Lower leg skin (tissue), 4 donors: ENCODE data around the gene MYO1B. TPM values are rescaled to one million over a fixed set of nuclear protein-coding genes. Genes with fewer than 3 reads are reported as not detected.
A peak's percentile ranks its signal among the peaks of the same experiment; 100 is the strongest.

ENCODE experiments used
- DNase-seq, 2 donors: peaks; one replicate each; pipeline ENCODE4 v3.0.0-alpha.2; 2019; ENCODE audit warnings: low spot score in 2 of 2
- H3K4me3 ChIP-seq: fragments of 200-600 bp; sonication (generic); 2 replicates; pipeline ENCODE4 v1.5.1; 2017; ENCODE audit warnings: mild to moderate bottlenecking, low read depth; ENCODE audit not compliant: poor library complexity, severe bottlenecking
- POLR2A ChIP-seq, 2 donors: fragments of 450-650 bp; IDR thresholded peaks; one replicate each; pipeline ENCODE4 v1.6.1; 2016 to 2017; ENCODE audit warnings: antibody characterized with exemption in 2 of 2, mild to moderate bottlenecking in 1 of 2, moderate library complexity in 1 of 2
- WGBS, 2 donors: methylation state at CpG; one replicate each; pipeline ENCODE4 v1.1.5; 2018; 5-methylcytosine and 5-hydroxymethylcytosine counted together
- intact Hi-C: fragments of 100-400 bp; cut with DNase I; formaldehyde crosslinking; loops from one replicate; pipeline ENCODE4 v1.15.0; 2023; ENCODE audit warnings: low total_unique reads
- total RNA-seq, 4 donors: library from RNA; depleted of rRNA; stranded (reverse); fragments of >200 nt; gene quantifications; one replicate each; pipeline ENCODE4 v1.1.0, GENCODE V29; 2016
- TF ChIP-seq, protein P1 (sequence below), 3 donors: fragments of 450-650 bp; IDR thresholded peaks; one replicate each; pipeline ENCODE4 v1.5.1; 2016; ENCODE audit warnings: antibody characterized with exemption in 3 of 3, mild to moderate bottlenecking in 3 of 3, moderate library complexity in 2 of 3

The MYO1B gene
- total RNA-seq, 4 donors from 2014 or later = 24.6 to 53.0 (median 36.9) TPM

DNA sequence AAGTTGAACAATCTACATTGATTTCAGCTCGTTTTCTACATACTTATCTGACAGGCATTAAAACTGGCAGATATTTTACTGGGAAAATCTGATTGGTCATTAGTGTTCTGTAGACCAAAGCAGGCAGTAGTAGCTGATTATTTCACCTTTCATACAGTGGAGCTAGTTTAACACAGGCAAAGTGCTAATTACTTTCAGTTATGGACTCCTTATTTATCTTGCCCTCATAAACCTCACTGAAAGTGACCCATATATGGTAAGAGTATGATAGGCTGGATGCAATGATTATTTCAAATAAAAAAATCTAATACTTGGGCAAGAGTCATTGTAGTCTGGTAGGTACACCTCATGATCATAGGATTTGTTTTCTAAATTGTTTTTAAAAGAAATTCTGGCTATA is 129.7 kb downstream of the MYO1B start:
- DNase-seq = no peak
- intact Hi-C loops = no loop called here
- 81 to 92% methylated on average over 1 of the region's 1 CpG for WGBS, 2 donors
- H3K4me3 ChIP-seq = no peak overlapping the region
- TF ChIP-seq POLR2A (IDR thresholded peaks at IDR 0.05) = no peak
- TF ChIP-seq, protein P1, sequence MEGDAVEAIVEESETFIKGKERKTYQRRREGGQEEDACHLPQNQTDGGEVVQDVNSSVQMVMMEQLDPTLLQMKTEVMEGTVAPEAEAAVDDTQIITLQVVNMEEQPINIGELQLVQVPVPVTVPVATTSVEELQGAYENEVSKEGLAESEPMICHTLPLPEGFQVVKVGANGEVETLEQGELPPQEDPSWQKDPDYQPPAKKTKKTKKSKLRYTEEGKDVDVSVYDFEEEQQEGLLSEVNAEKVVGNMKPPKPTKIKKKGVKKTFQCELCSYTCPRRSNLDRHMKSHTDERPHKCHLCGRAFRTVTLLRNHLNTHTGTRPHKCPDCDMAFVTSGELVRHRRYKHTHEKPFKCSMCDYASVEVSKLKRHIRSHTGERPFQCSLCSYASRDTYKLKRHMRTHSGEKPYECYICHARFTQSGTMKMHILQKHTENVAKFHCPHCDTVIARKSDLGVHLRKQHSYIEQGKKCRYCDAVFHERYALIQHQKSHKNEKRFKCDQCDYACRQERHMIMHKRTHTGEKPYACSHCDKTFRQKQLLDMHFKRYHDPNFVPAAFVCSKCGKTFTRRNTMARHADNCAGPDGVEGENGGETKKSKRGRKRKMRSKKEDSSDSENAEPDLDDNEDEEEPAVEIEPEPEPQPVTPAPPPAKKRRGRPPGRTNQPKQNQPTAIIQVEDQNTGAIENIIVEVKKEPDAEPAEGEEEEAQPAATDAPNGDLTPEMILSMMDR (IDR thresholded peaks at IDR 0.05) = no peak

DNA sequence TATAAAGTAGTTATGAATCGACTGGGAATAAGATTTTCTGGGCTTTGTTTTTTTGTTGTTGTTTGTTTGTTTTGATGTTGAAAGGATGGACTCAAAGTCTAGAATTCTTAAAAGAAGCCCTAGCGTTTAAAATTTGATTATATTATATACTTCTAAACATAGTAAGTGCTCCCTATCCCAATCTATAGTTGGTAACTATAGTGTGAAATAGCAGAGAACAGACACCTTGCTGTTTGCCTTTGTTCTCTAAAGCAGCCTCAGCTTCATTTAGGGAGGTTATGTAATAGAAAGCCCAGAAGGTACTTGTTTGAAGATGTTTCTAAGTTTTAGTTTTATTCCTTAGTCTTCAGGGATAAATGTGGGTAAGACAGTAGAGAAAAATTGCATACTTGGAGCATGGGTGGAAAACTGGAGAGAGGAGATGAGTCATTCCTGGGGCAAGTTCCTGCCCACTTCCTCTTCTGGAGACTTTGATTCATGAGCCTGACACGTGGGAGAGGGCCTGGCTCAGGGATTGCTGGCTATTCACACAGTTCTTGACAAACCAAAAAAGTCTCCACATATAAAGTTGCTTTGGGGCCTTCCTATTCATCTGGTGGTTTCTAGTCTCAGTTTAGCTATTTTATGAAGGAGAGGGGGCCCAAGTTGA is 131.9 kb downstream of the MYO1B start:
- H3K4me3 ChIP-seq = no peak overlapping the region
- WGBS, 2 donors = 44 to 47% methylated on average over 3 of the region's 3 CpGs
- peak; percentile 83 to 94 for DNase-seq
- intact Hi-C loops = no loop called here
- no peak for TF ChIP-seq POLR2A (IDR thresholded peaks at IDR 0.05)
- TF ChIP-seq, protein P1 (IDR thresholded peaks at IDR 0.05) = no peak

DNA sequence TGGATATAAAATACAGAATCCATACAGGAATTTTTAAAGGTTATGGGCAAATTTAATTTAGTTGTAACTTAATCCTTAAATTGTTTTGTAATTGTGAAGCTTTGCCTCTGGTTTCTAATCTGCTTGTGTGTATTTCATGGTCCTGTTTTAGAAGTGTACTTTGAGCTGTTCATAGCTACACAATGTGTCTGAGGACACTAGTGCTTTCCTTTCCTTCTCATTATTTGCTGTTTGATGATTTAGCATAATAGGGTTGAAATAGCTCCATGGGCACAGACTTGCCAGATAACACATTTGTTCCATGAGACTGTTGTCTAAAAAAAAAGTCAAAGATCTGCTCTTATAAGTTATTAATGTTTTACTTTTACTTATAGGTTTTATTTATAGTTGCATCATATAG is 134.2 kb downstream of the MYO1B start:
- no peak for DNase-seq
- intact Hi-C loops = no loop called here
- H3K4me3 ChIP-seq = no peak overlapping the region

DNA sequence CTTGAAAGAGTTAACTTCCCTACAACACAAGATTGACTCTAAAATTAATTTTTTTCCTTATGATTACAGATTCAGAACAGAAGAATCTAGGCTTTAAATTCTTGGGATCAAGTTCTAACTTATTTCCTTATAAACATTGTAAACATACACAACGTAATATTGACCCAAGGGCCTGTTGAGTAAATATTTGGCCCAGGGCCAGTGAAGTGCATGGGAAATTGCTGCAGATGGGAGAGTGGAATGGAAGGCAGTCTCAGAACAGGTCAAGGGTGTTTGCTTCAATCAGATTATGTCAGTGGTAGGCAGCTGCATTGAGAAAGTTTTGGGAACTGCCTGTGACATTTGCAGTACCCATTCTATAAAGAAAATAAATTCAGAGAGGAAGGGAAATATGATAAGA is 137.6 kb downstream of the MYO1B start:
- intact Hi-C loops = no loop called here
- no peak for DNase-seq
- no peak overlapping the region for H3K4me3 ChIP-seq
- 50 to 60% methylated on average over 1 of the region's 1 CpG for WGBS, 2 donors
- TF ChIP-seq, protein P1 (IDR thresholded peaks at IDR 0.05) = no peak
- TF ChIP-seq POLR2A (IDR thresholded peaks at IDR 0.05) = no peak

More for the DNA sequence above, 134.2 kb downstream of the MYO1B start:
- no peak for TF ChIP-seq POLR2A (IDR thresholded peaks at IDR 0.05)
- TF ChIP-seq, protein P1 (IDR thresholded peaks at IDR 0.05) = no peak

DNA sequence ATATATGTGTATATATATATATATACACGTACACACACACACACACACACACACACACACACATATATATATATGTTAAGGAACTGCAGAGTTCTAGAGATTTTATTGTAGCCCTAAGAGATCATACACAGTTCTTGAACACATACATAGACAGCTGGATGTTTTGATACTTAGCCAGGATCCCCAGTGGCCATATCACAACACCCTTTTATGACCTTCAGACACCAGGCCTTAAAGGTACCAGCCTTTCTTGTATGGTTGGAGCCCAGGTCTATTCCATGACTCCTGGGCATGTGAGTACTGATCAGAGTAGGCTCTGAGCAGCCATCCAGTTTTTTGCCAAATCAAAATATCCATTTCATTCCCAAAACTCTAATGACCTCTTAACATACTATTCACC is 138.3 kb downstream of the MYO1B start:
- TF ChIP-seq, protein P1 (IDR thresholded peaks at IDR 0.05) = no peak
- TF ChIP-seq POLR2A (IDR thresholded peaks at IDR 0.05) = no peak
- intact Hi-C loops = no loop called here
- 39 to 63% methylated on average over 1 of the region's 1 CpG for WGBS, 2 donors
- DNase-seq = no peak
- H3K4me3 ChIP-seq = no peak overlapping the region

DNA sequence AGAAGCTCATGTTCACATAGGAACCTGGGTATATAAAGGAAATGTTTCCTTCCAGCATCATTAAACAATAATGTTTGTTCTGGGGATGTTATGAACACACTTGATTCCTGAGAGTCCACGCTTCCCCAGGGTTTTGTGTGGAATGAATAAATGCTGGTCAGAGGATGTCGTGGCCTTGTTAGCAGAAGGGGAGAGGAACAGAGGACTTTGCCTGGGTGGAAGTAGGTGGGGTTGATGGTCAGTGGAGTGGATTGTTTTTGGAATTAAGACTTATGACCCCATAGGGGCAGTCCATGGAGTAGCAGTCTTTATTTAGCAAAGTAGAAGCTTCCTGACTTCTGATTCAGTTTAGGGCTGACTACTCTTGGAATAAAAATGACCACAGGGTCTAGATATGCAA is 139.6 kb downstream of the MYO1B start:
- 67 to 81% methylated on average over 2 of the region's 2 CpGs for WGBS, 2 donors
- TF ChIP-seq POLR2A (IDR thresholded peaks at IDR 0.05) = no peak
- intact Hi-C loops = loop anchor here (5.0 kb wide), 1 partner anchor 1277 kb away; no protein-coding TSS in a partner anchor
- H3K4me3 ChIP-seq = no peak overlapping the region
- no peak for DNase-seq
